Vagina (tissue), 2 donors: Measurements from ENCODE around the gene PTPRN2. TPM values are rescaled to one million over a fixed set of nuclear protein-coding genes. Genes with fewer than 3 reads are reported as not detected.

Experiments
- DNase-seq, 2 donors: peaks; one replicate each; pipeline ENCODE4 v3.0.0-alpha.2; 2017; ENCODE audit errors: extremely low spot score in 2 of 2
- H3K27ac ChIP-seq: fragments of 200-600 bp; sonication (generic); one replicate; pipeline ENCODE4 v1.5.1; 2019
- H3K27me3 ChIP-seq: fragments of 200-600 bp; sonication (generic); one replicate; pipeline ENCODE4 v1.5.1; 2019
- H3K36me3 ChIP-seq, 2 donors: fragments of 200-600 bp; sonication (generic); one replicate each; pipeline ENCODE4 v1.5.1; 2017 to 2019
- H3K4me1 ChIP-seq: fragments of 200-600 bp; sonication (generic); one replicate; pipeline ENCODE4 v1.5.1; 2019
- H3K4me3 ChIP-seq, 2 donors: fragments of 200-600 bp; sonication (generic); 1 replicate in 1 of 2; 2 replicates in 1 of 2; pipeline ENCODE4 v1.5.1; 2016 to 2019
- H3K9me3 ChIP-seq: fragments of 200-600 bp; sonication (generic); one replicate; pipeline ENCODE4 v1.5.1; 2019
- CTCF ChIP-seq, 3 experiments: fragments of 450-650 bp in 2 of 3; fragments of 200-600 bp in 1 of 3; sonication (generic) in 1 of 3; IDR thresholded peaks; one replicate each; pipeline ENCODE4 v1.5.1; 2017 to 2019; ENCODE audit warnings: antibody characterized with exemption in 3 of 3, mild to moderate bottlenecking in 2 of 3, moderate library complexity in 2 of 3
- POLR2A ChIP-seq, 2 donors: fragments of 450-650 bp; IDR thresholded peaks; one replicate each; pipeline ENCODE4 v1.6.1; 2017; ENCODE audit warnings: antibody characterized with exemption in 2 of 2, mild to moderate bottlenecking in 2 of 2, moderate library complexity in 2 of 2
- POLR2AphosphoS5 ChIP-seq, 2 donors: sonication (generic); formaldehyde crosslinking; IDR thresholded peaks; one replicate each; pipeline ENCODE4 v1.9.0; 2017; ENCODE audit warnings: antibody characterized with exemption in 2 of 2, mild to moderate bottlenecking in 2 of 2, low read depth in 1 of 2; ENCODE audit not compliant: insufficient read depth in 1 of 2
- intact Hi-C: fragments of 100-400 bp; cut with DNase I; formaldehyde crosslinking; loops from one replicate; pipeline ENCODE4 v1.15.1; 2023
- total RNA-seq: library from RNA; depleted of rRNA; stranded (reverse); fragments of >200 nt; gene quantifications from one replicate; pipeline ENCODE4 v1.2.3, GENCODE V29; 2016

The PTPRN2 gene
- total RNA-seq, 1 donor from 2014 or later = 7.4 TPM

- intact Hi-C loops = no loop called here
- Histone ChIP-seq H3K9me3 (no peaks in the 10 kb centered on the region), H3K4me3 (no peak overlapping the region), H3K27ac (no peak overlapping the region), H3K27me3 (no peaks in the 10 kb centered on the region), H3K36me3 (no peaks in the 10 kb centered on the region), H3K4me1 (no peaks in the 10 kb centered on the region)
- TF ChIP-seq CTCF (IDR thresholded peaks at IDR 0.05) = no peak
- no peak for TF ChIP-seq POLR2AphosphoS5 (IDR thresholded peaks at IDR 0.05; ENCODE audit: insufficient read depth in 1 of 2, low read depth in 1 of 2)
- TF ChIP-seq POLR2A (IDR thresholded peaks at IDR 0.05) = no peak
- DNase-seq = no peak
Observed at GRCh38 chr7:157674027-157674714, 913.5 kb downstream of the PTPRN2 start.

- H3K27me3 ChIP-seq = no peaks in the 10 kb centered on the region
- DNase-seq = no peak
- no peaks in the 10 kb centered on the region for H3K36me3 ChIP-seq
- intact Hi-C loops = no loop called here
- TF ChIP-seq CTCF (IDR thresholded peaks at IDR 0.05) (no peak), POLR2A (IDR thresholded peaks at IDR 0.05) (no peak), POLR2AphosphoS5 (IDR thresholded peaks at IDR 0.05; ENCODE audit: insufficient read depth in 1 of 2, low read depth in 1 of 2) (no peak)
- no peak overlapping the region for H3K4me3 ChIP-seq
- no peak overlapping the region for H3K27ac ChIP-seq
- no peaks in the 10 kb centered on the region for H3K4me1 ChIP-seq
- H3K9me3 ChIP-seq = no peaks in the 10 kb centered on the region
Observed at GRCh38 chr7:157673573-157673972, 914.0 kb downstream of the PTPRN2 start.

- no peak for TF ChIP-seq CTCF (IDR thresholded peaks at IDR 0.05)
- TF ChIP-seq POLR2A (IDR thresholded peaks at IDR 0.05) = no peak
- no peak for TF ChIP-seq POLR2AphosphoS5 (IDR thresholded peaks at IDR 0.05; ENCODE audit: insufficient read depth in 1 of 2, low read depth in 1 of 2)
- intact Hi-C loops = no loop called here
- no peaks in the 10 kb centered on the region for H3K4me1 ChIP-seq
- no peaks in the 10 kb centered on the region for H3K36me3 ChIP-seq
- H3K9me3 ChIP-seq = no peaks in the 10 kb centered on the region
- H3K4me3 ChIP-seq = no peak overlapping the region
- no peak overlapping the region for H3K27ac ChIP-seq
- no peak for DNase-seq
- no peaks in the 10 kb centered on the region for H3K27me3 ChIP-seq
Observed at GRCh38 chr7:157671358-157672255, 916.0 kb downstream of the PTPRN2 start.

- no peak for TF ChIP-seq CTCF (IDR thresholded peaks at IDR 0.05)
- no peak for TF ChIP-seq POLR2AphosphoS5 (IDR thresholded peaks at IDR 0.05; ENCODE audit: insufficient read depth in 1 of 2, low read depth in 1 of 2)
- TF ChIP-seq POLR2A (IDR thresholded peaks at IDR 0.05) = no peak
- Histone ChIP-seq H3K27ac (no peak overlapping the region), H3K9me3 (no peaks in the 10 kb centered on the region), H3K4me1 (no peaks in the 10 kb centered on the region), H3K36me3 (no peaks in the 10 kb centered on the region), H3K4me3 (no peak overlapping the region), H3K27me3 (no peaks in the 10 kb centered on the region)
- no peak for DNase-seq
- intact Hi-C loops = no loop called here
Observed at GRCh38 chr7:157670490-157671357, 916.9 kb downstream of the PTPRN2 start.
